Activated gamma-delta T cell treated with anti-CD3 and anti-CD28 coated beads, Interleukin-2, amount 50 U/mL, for 16 hours (primary cell): Measurements from ENCODE around the gene RHOXF1.
"Not testable (repeated sequence)": the region's sequence is repeated elsewhere in the genome, so short reads cannot be mapped to it uniquely, and the experiment has no call there.

Experiments used
- DNase-seq: peaks from one replicate; pipeline ENCODE4 v3.0.0-alpha.2; 2020; ENCODE audit warnings: low read depth

The RHOXF1 gene

GRCh38 chrX:120115438-120115963, at the start of gene RHOXF1:
Gene RHOXF1, minus strand, starts transcription at chrX:120115913. Its CDS starts 51 bp downstream, at chrX:120115862.
- no peak for DNase-seq

DNA sequence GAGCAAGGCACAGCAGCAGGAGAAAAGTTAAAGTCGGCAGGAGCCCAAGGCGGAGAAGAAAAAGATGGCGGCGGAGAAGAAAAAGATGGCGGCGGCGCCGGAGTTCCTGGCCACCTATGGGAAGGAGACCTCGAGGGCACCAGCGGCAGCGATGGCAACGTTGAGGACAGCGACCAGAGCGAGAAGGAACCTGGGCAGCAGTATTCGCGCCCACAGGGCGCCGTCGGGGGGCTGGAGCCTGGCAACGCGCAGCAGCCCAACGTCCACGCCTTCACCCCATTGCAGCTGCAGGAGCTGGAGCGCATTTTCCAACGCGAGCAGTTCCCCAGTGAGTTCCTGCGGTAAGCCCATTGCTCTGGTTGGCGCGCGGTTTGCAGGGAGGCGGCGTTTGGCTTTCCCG, 43.4 kb upstream of the RHOXF1 start:
- DNase-seq: not testable (repeated sequence)

DNA sequence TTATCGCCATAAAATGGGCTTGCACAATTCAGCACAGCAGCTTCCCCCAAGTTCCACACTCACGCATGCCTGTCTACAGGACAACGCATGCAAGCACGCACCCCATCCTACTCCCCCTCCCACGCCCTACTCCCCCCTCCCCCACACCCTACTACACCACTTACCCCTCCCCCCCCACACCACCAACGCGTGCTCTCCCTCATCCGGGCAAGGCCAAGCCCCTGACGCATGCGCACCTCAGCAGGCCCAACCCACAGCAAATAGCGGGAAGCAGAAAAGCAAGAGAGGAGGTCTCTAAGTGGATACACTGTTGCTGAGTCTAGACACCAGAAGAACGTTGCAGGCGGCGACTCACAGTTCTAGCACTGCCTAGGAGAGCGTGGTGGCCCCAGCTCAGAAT, 42.6 kb upstream of the RHOXF1 start, which contains the start of gene RHOXF2:
Gene RHOXF2, plus strand, starts transcription at position 301 of the 400 bp plus-strand sequence. CDS start 138 bp downstream, outside the sequence.
- not testable (repeated sequence) for DNase-seq

DNA sequence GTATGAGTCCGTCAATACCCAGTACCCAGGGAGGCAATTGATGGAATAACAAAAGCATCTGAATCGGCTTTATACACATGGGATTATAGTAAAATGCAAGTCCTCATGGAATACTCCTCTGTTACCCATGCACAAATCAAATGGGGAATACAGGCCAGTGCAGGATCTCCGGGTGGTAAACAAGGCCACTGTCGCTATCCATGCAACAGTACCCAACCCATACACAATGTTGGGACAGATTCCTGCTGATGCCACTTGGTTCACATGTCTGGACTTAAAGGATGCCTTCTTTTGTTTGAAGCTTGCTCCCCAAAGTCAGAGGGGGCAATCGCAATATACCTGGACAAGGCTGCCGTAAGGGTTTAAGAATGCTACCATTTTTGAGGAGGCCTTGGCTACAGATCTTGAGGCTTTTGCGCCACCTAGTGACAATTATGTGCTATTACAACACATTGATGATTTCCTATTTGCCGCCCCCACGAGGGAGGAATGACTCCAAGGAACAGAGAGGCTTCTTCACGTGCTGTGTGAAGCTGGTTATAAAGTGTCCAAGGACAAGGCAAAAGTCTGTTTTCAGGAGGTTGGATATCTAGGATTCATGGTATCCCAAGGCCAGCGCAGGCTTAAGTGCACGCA, 34.5 kb upstream of the RHOXF1 start:
- DNase-seq: not testable (repeated sequence)

GRCh38 chrX:120147537-120147936, 31.8 kb upstream of the RHOXF1 start:
- no peak for DNase-seq

DNA sequence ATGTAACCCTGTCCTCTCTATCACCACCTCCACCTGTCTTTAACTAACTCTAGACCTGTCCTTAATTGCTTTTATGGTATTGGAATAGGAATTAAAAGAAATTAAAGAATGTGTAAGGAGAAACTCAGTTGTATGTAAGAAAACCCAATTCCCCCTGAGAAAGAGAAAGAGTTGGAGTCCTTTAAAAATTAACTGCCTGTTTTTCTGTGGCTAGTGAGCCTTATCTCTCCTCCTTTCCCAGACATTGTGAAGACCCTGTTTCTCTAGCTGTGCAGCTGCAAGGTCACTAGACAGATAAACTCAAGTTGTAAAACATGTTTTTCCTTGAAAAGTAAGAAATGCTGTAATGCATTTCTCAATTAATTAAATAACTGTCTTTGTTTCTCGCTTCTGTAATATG, 30.6 kb upstream of the RHOXF1 start:
- DNase-seq: not testable (repeated sequence)

DNA sequence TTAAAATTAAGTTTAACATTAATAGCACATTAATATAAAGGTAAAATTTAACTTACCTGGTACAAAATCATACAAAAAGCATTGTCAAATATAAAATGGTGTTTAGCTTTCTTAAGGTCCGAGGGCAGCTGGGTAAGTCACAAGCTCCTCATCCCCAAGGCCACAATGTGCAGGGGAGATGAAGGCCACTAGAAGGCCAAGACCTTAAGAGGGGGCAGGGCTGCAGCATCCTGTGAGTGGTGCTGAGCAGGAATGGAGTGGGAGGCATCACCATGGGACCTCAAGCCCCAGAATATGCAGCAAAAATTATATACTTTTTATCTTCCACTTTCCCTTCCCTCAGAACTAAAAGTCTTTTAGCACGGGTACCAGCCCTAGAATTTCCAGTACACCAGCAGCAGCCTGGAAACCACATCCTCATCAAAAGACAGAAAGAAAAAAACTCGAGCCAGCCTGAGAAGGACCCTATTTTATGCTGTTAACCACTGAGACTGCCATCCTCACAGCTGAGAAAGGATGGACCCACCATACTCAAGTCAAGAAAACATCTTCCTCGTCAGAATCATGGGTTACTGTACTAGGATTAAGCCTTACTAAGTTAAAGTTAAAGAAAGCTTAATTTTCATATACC, 29.7 kb upstream of the RHOXF1 start:
- no peak for DNase-seq

- DNase-seq: no peak
Observed at GRCh38 chrX:120144178-120144844, 28.6 kb upstream of the RHOXF1 start.

DNA sequence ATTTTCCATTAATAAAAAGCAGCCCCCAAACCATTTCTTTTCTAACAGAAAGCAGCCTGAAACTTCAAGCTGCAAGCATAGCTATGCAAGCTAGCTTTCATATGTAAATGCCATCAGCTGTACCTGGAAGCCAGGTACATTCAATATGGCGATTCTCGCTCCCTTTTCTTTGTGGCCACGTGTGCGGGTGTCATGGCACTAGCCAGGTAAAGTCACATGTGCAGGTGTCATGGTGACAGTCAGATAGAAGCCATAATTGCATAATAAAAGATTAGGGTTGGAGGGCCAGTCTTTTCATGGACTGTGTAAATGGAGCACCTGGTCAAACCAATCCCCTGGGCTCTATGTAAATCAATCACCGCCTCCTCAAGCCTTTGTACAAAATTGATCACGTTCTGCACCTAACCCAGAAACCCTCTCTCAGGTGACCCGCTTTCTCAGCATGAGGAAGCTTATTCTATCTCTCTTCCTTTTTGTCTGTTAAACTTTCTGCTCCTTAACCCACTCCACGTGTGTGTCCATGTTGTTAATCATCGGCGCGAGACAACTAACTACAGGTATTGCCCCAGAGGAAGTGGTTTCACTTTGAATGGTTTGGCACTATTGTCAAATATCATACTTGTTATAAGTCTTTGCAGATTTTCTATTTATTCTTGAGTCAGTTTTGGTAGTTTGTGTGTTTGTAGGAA, 24.7 kb upstream of the RHOXF1 start:
- DNase-seq: no peak

GRCh38 chrX:120137439-120137838, 21.7 kb upstream of the RHOXF1 start:
- no peak for DNase-seq

- DNase-seq: no peak
Observed at GRCh38 chrX:120136840-120137239, 21.1 kb upstream of the RHOXF1 start.

DNA sequence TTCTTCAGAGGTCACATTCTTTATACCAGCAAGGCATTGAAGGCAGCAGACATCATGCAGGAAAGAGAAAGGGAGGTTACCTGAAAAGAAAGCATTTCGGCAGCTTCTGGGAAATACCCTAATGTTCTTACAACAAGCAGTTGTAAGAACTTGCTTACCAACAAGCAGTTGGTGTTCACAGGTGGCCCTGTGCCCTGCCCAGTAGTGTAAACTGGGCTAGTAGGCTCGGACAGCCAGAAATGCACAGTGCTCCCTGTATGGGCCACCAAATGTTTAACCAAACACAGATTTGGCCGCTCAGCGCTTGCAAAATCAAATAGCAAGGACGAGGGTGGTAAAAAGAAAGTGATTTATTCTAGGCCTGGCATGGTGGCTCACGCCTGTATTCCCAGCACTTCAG, 20.4 kb upstream of the RHOXF1 start:
- DNase-seq: no peak

DNA sequence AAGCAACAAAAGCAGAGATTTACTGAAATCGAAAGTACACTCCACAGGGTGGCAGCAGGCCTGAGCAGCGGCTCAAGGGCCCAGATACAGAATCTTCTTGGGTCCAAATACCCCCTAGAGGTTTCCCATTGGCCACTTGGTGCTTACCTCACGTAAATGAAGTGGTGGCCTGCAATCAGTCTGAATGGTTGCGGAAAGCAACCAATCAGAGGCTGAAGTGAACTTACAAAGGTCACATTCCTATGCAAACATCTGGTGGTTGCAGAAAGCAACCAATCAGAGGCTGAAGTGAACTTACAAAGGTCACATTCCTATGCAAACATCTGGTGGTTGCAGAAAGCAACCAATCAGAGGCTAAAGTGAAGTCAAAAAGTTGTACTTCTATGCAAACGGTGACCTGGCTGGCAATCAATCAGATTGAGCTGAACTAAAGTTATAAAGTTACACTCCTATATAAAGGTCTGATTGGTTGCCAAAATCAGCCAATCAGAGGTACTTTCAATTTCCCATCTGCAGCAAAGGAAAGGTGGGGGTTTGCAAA, 12.7 kb upstream of the RHOXF1 start:
- not testable (repeated sequence) for DNase-seq

DNA sequence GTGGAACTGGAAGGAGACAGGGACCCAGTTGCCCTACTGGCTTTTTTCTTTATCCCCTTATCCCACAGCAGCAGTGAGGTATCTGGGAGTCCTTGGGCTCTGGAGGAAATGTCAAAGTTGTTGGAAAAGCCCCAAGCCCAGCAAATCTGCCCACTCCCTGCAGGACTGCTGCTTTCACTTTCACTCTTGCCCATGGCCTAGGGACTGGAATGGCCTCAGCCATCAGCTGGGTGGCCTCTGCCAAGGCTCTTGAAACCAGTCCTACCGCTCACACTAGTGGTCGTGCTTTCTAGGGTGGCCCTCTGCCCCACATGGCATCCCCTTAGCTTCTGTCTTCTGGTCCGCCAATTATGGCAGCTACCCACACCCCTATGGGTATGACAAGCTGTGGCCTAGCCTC, 9.7 kb upstream of the RHOXF1 start:
- no peak for DNase-seq

DNA sequence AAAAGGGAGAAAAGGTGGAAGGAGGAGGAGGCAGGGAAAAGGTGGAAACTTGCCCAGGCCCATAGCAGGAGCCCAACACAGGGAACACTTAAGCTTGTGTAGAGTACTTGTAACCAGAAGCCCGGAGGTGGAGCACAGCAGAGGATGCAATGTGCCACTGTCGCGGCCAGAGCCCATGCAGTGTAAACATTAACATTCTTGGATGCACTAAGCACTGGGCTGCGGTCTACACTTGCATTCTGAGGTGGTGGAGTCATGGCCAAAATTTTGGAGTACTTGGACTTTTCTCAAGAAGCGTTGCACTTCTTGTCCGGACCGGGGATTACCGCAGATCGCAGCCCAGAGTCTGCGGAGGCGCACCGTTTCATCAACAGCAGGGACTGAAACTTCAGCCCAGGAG, 4.5 kb upstream of the RHOXF1 start:
- no peak for DNase-seq

- no peak for DNase-seq
Observed at GRCh38 chrX:120111611-120112010, 4.1 kb downstream of the RHOXF1 start.

- DNase-seq: no peak
Observed at GRCh38 chrX:120109378-120109777, 6.3 kb downstream of the RHOXF1 start.

DNA sequence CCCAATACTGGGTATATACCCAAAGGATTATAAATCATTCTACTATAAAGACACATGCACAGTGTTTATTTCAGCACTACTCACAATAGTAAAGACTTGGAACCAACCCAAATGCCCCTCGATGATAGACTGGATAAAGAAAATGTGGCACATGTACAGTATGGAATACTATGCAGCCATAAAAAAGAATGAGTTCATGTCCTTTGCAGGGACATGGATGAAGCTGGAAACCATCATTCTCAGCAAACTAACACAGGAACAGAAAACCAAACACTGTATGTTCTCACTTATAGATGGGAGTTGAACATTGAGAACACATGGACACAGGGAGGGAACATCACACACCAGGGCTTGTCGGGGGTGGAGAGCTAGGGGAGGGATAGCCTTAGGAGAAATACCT, 11.0 kb downstream of the RHOXF1 start:
- DNase-seq: not testable (repeated sequence)

GRCh38 chrX:120101057-120101456, 14.7 kb downstream of the RHOXF1 start:
- DNase-seq: not testable (repeated sequence)

DNA sequence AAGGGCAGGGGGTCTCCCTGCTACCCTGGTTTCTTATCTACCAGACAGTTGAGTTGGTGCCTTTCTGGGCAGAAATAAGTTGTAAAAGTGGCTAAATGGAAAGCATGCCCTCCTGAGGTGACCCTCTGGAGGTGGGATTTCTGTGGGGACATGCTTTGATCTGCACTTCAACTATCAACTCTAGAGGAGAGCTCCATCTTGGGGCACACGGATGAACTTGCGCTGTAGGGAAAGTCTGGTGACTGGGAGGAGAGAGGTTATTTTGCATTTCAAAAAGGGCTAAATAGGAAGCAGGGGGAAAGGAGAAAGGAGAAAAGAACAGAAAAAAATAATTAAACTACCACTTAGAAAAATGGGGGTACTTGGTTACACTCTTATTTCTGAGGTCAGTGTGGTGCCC, 25.5 kb downstream of the RHOXF1 start:
- DNase-seq: no peak

DNA sequence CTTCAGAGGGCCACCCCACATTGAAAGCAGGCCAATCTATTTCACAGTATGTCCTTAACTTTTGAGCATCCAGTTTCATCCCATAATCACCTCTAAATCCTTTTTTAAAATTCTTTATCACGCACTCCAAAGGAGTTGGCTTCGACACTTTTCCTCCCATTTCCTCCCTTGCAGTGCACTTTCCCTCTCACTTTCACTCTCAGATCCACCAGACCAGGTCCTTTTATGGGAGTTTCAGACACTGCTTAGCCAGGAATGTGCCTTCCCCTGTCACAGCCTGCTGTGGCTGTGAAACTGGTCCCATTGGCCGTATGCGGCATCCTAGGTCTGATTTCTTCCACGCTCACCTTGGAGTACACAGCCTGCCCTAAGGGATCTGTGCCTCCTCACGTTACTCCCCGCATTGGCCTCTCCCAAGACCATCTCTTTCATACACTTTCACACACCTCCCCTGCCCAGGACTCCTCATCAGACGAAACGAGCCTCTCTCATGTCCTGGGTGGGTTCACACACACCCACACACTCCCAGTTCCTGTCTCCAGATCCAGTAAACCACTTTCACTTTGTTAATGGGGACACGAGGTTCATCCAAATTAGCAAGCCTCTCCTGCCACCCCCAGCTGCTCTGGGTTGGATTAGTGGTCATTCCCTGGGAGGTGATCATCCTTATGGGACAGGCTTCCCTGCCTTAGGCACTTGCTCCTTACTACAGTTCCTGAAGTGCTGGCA, 28.3 kb downstream of the RHOXF1 start:
- no peak for DNase-seq
